Karpas-422 (cell line): ENCODE measurements around the gene SLC6A8. TPM values are rescaled to one million over a fixed set of nuclear protein-coding genes. Genes with fewer than 3 reads are reported as not detected.

ENCODE experiments used
- DNase-seq: peaks from one replicate; pipeline ENCODE4 v3.0.0-alpha.2; 2015
- H2AFZ ChIP-seq: fragments of 200-600 bp; sonication (generic); 2 replicates; pipeline ENCODE4 v1.6.1; 2014; ENCODE audit warnings: antibody characterized with exemption, low read length, mixed read lengths
- H3K27ac ChIP-seq: fragments of 200-600 bp; sonication (generic); 2 replicates; pipeline ENCODE4 v1.5.1; 2014; ENCODE audit warnings: mild to moderate bottlenecking, low read length, moderate library complexity
- H3K27me3 ChIP-seq: fragments of 200-600 bp; sonication (generic); 2 replicates; pipeline ENCODE4 v1.6.1; 2014; ENCODE audit warnings: low read length, mixed read lengths
- H3K36me3 ChIP-seq: fragments of 200-600 bp; sonication (generic); 2 replicates; pipeline ENCODE4 v1.6.1; 2014; ENCODE audit warnings: low read length, mixed read lengths; ENCODE audit not compliant: insufficient read depth
- H3K4me1 ChIP-seq: fragments of 200-600 bp; sonication (generic); 2 replicates; pipeline ENCODE4 v1.6.1; 2014; ENCODE audit warnings: mild to moderate bottlenecking, low read length, mixed read lengths
- H3K4me2 ChIP-seq: fragments of 200-600 bp; sonication (generic); 2 replicates; pipeline ENCODE4 v1.6.1; 2014; ENCODE audit warnings: low read length, low read depth, mild to moderate bottlenecking; ENCODE audit not compliant: poor library complexity, severe bottlenecking
- H3K4me3 ChIP-seq: fragments of 200-600 bp; sonication (generic); 2 replicates; pipeline ENCODE4 v1.5.1; 2014; ENCODE audit warnings: mild to moderate bottlenecking, antibody characterized with exemption, low read length, mixed read lengths
- H3K79me2 ChIP-seq: fragments of 200-600 bp; sonication (generic); 2 replicates; pipeline ENCODE4 v1.6.1; 2014; ENCODE audit warnings: mild to moderate bottlenecking, low read length, mixed read lengths
- H3K9ac ChIP-seq: fragments of 200-600 bp; sonication (generic); 2 replicates; pipeline ENCODE4 v1.6.0; 2014; ENCODE audit warnings: low read length
- H3K9me2 ChIP-seq: fragments of 200-600 bp; sonication (generic), shearing (Covaris generic); replicated peaks from 2 replicates; pipeline ENCODE4 v1.6.0; 2014; ENCODE audit warnings: mild to moderate bottlenecking, low read length, moderate library complexity; ENCODE audit not compliant: insufficient read depth
- H3K9me3 ChIP-seq: fragments of 300-700, 200-600 bp; sonication (generic); 2 replicates; pipeline ENCODE4 v1.6.1; 2014; ENCODE audit warnings: low read length, mixed read lengths
- H4K20me1 ChIP-seq: fragments of 200-600 bp; sonication (generic); 2 replicates; pipeline ENCODE4 v1.6.1; 2014; ENCODE audit warnings: mild to moderate bottlenecking, antibody characterized with exemption, low read length, low read depth; ENCODE audit not compliant: insufficient read depth
- total RNA-seq: library from RNA; depleted of rRNA; stranded (reverse); fragments of >200 nt; shearing (Covaris generic); gene quantifications from 2 replicates; pipeline ENCODE4 v1.2.3, GENCODE V29; 2014; ENCODE audit warnings: low replicate concordance

Gene SLC6A8
- total RNA-seq, 1 experiment from 2014 or later, result not detected

DNA sequence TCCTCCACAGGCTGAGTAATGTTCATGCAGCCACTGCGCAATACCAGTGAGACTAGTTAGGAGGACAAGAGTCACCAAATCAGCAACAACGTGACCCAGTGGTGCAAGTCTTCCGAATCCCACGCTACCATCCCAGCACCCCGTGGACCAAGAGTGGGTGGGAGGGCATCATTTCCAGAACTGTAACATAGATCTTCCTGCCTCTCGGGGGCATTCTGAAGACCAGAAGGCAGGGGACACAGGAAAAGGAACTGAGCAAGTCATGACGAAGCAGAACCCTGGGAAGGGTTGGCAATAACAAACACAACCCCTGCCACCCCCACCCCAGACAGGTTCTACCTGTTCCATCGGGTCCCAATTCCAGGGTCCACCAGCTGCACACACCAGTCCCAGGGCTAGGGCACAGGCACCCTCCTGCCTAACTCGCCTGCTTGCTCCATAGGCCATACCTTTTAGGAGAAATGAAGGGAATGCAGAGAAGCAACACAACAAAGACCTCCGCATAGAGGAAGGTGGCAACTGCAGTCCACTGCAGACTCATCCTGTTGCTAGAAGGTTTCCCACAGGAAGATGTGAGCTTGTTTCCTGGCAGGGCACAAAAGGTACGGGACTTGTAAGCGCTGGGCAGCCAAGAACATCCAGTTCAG lies 35.1 kb downstream of the SLC6A8 start:
- Histone ChIP-seq H3K9ac (peak overlapping the region; percentile 84), H3K27me3 (no peaks in the 10 kb centered on the region), H3K36me3 (peaks cover 12% of the 10 kb centered on the region), H3K79me2 (peaks cover 24% of the 10 kb centered on the region), H2AFZ (no peak overlapping the region), H3K9me2 (no peaks in the 10 kb centered on the region), H3K4me2 (peak overlapping the region; percentile 83), H3K27ac (peak overlapping the region; percentile 65), H3K9me3 (no peaks in the 10 kb centered on the region), H3K4me1 (peaks cover 42% of the 10 kb centered on the region), H3K4me3 (peak overlapping the region; percentile 69), H4K20me1 (peaks cover 17% of the 10 kb centered on the region; the same call in 1 of the 2 replicates)
- DNase-seq, result no peak

DNA sequence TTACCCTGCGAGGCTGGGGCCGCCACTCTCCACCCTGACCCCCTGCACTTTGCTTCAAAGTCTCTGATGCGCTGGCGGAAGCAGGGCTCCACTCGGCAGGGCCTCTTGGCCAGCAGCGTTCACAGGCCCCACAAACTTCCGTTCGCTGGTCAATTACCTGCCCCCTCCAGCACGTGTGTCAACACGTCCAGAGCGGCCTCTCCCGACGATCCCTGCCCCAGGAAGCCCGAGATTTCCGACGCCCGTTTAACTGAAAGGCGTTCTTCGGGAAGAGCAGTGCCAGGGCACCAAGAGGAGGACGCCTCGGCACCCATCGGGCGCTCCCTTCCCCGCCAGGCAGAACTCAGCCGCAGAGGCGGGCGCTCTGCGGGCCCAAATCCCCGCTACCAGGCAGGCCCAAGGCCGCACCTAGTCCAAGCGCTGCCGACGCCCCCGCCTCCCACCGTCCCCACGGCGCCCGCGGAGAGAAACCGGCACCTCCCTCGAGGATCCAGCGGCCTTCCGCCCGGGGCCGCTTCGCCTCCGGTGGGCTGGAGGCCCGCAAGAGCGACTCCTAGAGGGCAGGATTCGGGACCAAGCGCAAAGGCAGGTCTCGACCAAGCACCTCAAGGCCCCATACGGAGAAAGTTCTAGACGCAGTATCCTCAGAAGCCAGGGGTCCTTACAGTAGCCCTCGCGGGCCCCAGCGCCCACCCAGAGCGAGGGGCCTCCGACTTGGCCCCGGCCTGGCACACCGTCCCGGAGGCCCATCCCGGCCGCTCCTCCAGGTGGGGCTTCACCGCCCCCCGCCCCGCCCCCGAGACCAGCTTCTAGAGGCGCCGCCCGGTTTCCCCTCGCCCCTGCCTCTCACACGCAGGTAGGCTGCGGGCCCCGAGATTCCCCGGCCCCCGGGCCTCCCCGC lies 35.9 kb downstream of the SLC6A8 start:
- H3K4me1 ChIP-seq, result peaks cover 43% of the 10 kb centered on the region

DNA sequence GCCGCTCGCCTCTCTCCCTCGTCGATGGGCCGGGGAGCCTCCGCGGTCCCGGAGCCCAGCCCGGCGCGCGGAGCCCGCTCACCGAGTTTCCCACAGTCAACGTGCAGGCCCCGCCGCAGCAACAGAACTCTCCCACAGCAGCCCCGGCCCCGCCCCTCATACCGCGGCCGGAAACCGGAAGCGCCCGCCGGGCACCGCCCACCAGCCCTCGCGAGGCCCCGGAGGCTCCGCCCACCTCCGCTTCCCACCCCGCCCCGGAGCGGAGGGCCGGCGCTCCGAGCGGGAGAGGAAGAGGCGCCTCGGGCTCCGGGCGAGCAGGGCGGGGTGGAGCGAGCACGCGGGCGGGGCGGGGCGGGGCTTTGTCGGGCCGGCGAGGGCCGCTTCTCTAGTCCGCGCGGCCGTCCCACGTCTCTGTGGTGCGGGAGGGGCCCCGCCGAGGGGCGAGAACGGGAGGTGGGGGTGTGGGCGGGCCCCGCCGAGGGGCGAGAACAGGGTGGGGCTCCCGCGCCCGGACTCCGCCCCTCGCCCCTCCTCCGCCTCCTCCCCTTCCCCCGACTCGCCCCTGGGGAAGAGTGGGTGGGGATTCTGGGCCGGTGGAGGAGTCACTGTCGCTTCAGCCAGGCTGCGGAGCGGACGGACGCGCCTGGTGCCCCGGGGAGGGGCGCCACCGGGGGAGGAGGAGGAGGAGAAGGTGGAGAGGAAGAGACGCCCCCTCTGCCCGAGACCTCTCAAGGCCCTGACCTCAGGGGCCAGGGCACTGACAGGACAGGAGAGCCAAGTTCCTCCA lies 36.7 kb downstream of the SLC6A8 start, which contains the start of the genes ABCD1 and BCAP31:
TSS of gene ABCD1 (plus strand) at position 605 of the 787 bp plus-strand sequence. CDS start 411 bp downstream, outside the sequence.
TSS of gene BCAP31 (minus strand) at position 136 of the 787 bp plus-strand sequence. CDS start 1,143 bp downstream, outside the sequence.
- Histone ChIP-seq H3K27me3 (no peaks in the 10 kb centered on the region), H3K27ac (peak within 1 kb of the TSS; percentile 69), H3K9ac (peak within 1 kb of the TSS; percentile 84), H2AFZ (no peak within 1 kb of the TSS), H3K4me1 (peaks cover 43% of the 10 kb centered on the region), H3K4me3 (peak within 1 kb of the TSS; percentile 69), H3K9me2 (no peaks in the 10 kb centered on the region), H3K9me3 (no peaks in the 10 kb centered on the region), H3K36me3 (peaks cover 7% of the 10 kb centered on the region), H4K20me1 (peaks cover 16% of the 10 kb centered on the region; the same call in 1 of the 2 replicates), H3K79me2 (peaks cover 24% of the 10 kb centered on the region), H3K4me2 (peak within 1 kb of the TSS; percentile 83)
- DNase-seq, result peak; percentile 95

More for the DNA sequence above, 35.9 kb downstream of the SLC6A8 start:
- Histone ChIP-seq H3K4me2 (peak overlapping the region; percentile 83), H3K4me3 (peak overlapping the region; percentile 69), H4K20me1 (peaks cover 17% of the 10 kb centered on the region; the same call in 1 of the 2 replicates), H3K9me2 (no peaks in the 10 kb centered on the region), H3K9ac (peak overlapping the region; percentile 84), H3K27ac (peak overlapping the region; percentile 65), H2AFZ (no peak overlapping the region), H3K27me3 (no peaks in the 10 kb centered on the region), H3K36me3 (peaks cover 11% of the 10 kb centered on the region), H3K9me3 (no peaks in the 10 kb centered on the region), H3K79me2 (peaks cover 24% of the 10 kb centered on the region)
- DNase-seq, result peak; percentile 80

- Histone ChIP-seq H3K4me1 (peaks cover 43% of the 10 kb centered on the region), H2AFZ (no peak overlapping the region), H3K27ac (peak overlapping the region; percentile 69), H3K9me2 (no peaks in the 10 kb centered on the region), H4K20me1 (peaks cover 9% of the 10 kb centered on the region; the same call in 1 of the 2 replicates), H3K27me3 (no peaks in the 10 kb centered on the region), H3K9me3 (no peaks in the 10 kb centered on the region), H3K9ac (peak overlapping the region; percentile 84), H3K79me2 (peaks cover 24% of the 10 kb centered on the region), H3K4me3 (peak overlapping the region; percentile 60; the same call in 1 of the 2 replicates), H3K36me3 (peaks cover 7% of the 10 kb centered on the region), H3K4me2 (peak overlapping the region; percentile 66)
- peak; percentile 48 for DNase-seq
Measured at GRCh38 chrX:153725039-153725831, 37.5 kb downstream of the SLC6A8 start.

DNA sequence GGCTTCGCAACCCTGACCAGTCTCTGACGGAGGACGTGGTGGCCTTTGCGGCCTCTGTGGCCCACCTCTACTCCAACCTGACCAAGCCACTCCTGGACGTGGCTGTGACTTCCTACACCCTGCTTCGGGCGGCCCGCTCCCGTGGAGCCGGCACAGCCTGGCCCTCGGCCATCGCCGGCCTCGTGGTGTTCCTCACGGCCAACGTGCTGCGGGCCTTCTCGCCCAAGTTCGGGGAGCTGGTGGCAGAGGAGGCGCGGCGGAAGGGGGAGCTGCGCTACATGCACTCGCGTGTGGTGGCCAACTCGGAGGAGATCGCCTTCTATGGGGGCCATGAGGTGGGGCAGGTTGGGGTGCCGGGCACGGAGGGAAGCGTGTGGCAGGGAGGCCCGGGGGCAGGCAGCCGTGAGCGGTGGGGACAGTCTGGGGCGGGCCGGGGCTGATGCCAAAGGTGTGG lies 38.1 kb downstream of the SLC6A8 start:
- Histone ChIP-seq H3K4me1 (peaks cover 43% of the 10 kb centered on the region), H3K4me3 (no peak overlapping the region), H3K9ac (peak overlapping the region; percentile 66; the same call in 1 of the 2 replicates), H3K27me3 (no peaks in the 10 kb centered on the region), H2AFZ (no peak overlapping the region), H3K9me3 (no peaks in the 10 kb centered on the region), H3K9me2 (no peaks in the 10 kb centered on the region), H4K20me1 (peaks cover 9% of the 10 kb centered on the region; the same call in 1 of the 2 replicates), H3K4me2 (peak overlapping the region; percentile 66), H3K79me2 (peaks cover 21% of the 10 kb centered on the region), H3K36me3 (peaks cover 4% of the 10 kb centered on the region; the same call in 1 of the 2 replicates), H3K27ac (0 out of 2 replicates have a peak overlapping the region, but pooled peaks have one; percentile 73)
- DNase-seq, result no peak

DNA sequence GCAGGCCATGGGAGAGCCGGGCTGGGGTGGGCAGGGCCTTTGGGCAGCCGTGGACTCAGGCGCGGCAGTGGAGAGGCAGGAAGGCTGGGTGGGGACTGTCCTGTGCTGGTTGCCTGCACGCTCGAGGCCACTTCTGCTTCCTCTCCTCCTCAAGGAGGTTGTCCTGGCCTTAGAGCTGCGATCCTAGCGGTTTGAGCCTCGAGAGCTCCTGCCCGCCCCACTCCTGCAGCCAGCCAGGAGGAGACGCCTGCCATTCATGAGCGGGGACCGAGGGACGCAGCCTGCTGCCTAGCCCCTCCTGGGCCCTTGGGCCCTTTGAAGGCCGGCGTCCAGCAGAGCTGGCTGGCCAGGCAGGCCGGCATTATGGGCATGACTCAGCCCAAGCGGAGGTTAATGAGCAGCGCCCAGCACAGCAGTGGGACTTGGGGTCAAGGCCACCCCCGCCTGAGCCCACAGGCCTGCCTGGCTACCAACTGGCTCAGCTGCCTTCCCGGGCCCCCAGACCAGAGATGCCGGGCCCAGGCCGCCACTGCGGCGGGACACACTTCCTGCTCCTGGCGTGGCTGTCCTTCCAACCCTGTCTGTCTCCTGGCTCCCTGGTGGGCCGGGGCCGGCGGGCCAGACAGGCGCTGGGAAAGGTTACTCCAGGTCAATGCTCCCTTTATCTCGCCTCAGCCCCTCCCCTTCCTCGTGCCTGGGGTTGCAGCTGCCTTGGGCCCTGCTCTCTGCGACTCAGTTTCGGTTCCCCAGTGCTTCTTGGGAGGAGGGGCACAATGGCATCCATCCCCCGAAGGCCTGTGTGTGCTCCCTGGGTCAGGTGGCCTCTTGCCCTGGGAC lies 38.8 kb downstream of the SLC6A8 start:
- H3K27ac ChIP-seq, result peak overlapping the region; percentile 73
- H3K4me1 ChIP-seq, result peaks cover 43% of the 10 kb centered on the region
- no peaks in the 10 kb centered on the region for H3K9me2 ChIP-seq
- peaks cover 4% of the 10 kb centered on the region; the same call in 1 of the 2 replicates for H3K36me3 ChIP-seq
- H3K9ac ChIP-seq, result peak overlapping the region; percentile 66
- H4K20me1 ChIP-seq, result peaks cover 9% of the 10 kb centered on the region; the same call in 1 of the 2 replicates
- no peaks in the 10 kb centered on the region for H3K27me3 ChIP-seq
- H2AFZ ChIP-seq, result no peak overlapping the region
- peak; percentile 93 for DNase-seq
- H3K4me2 ChIP-seq, result peak overlapping the region; percentile 66
- H3K79me2 ChIP-seq, result peaks cover 19% of the 10 kb centered on the region
- H3K9me3 ChIP-seq, result no peaks in the 10 kb centered on the region
- peak overlapping the region; percentile 38; the same call in 1 of the 2 replicates for H3K4me3 ChIP-seq
